Measurements from ENCODE around the gene CAMK2B.
"Not testable (repeated sequence)": the region's sequence is repeated elsewhere in the genome, so short reads cannot be mapped to it uniquely, and the experiment has no call there.

The CAMK2B gene

GRCh38 chr7:44212581-44213184 lies 112.7 kb downstream of the CAMK2B start:
- DNase-seq: no peak

GRCh38 chr7:44212018-44212417 lies 113.4 kb downstream of the CAMK2B start:
- no peak for DNase-seq

- no peak for DNase-seq
Observed at GRCh38 chr7:44211126-44211675, 114.2 kb downstream of the CAMK2B start.

- DNase-seq: no peak
Observed at GRCh38 chr7:44210107-44210506, 115.3 kb downstream of the CAMK2B start.

GRCh38 chr7:44208085-44208484 lies 117.3 kb downstream of the CAMK2B start:
- no peak for DNase-seq

- no peak for DNase-seq
Observed at GRCh38 chr7:44206008-44206407, 119.4 kb downstream of the CAMK2B start.

GRCh38 chr7:44201813-44202212 lies 123.6 kb downstream of the CAMK2B start:
- no peak for DNase-seq

GRCh38 chr7:44200699-44201461 lies 124.5 kb downstream of the CAMK2B start, which contains the start of gene YKT6:
YKT6 (plus strand) TSS chr7:44200978; CDS start chr7:44201136, 158 bp downstream.
- DNase-seq: peak; percentile 81 to 97

- DNase-seq: not testable (repeated sequence)
Observed at GRCh38 chr7:44200163-44200562, 125.2 kb downstream of the CAMK2B start.

- DNase-seq: no peak
Observed at GRCh38 chr7:44197474-44197873, 127.9 kb downstream of the CAMK2B start.

- peak; percentile 25 to 81 for DNase-seq
Observed at GRCh38 chr7:44196450-44196872, 128.9 kb downstream of the CAMK2B start.

GRCh38 chr7:44195889-44196288 lies 129.5 kb downstream of the CAMK2B start:
- peak in 1 of 2 experiments; percentile 43 for DNase-seq

GRCh38 chr7:44194562-44195145 lies 130.7 kb downstream of the CAMK2B start:
- no peak for DNase-seq

GRCh38 chr7:44194069-44194468 lies 131.3 kb downstream of the CAMK2B start:
- DNase-seq: no peak

GRCh38 chr7:44193011-44193802 lies 132.2 kb downstream of the CAMK2B start:
- no peak for DNase-seq

- no peak for DNase-seq
Observed at GRCh38 chr7:44191171-44191570, 134.2 kb downstream of the CAMK2B start.

- DNase-seq: no peak
Observed at GRCh38 chr7:44189993-44190872, 135.2 kb downstream of the CAMK2B start.

- DNase-seq: no peak
Observed at GRCh38 chr7:44189286-44189992, 136.0 kb downstream of the CAMK2B start, which contains the start of gene GCK. GCK (minus strand) TSS chr7:44189439; CDS start chr7:44188953, 486 bp downstream.

- no peak for DNase-seq
Observed at GRCh38 chr7:44188480-44189225, 136.7 kb downstream of the CAMK2B start.

All from NCI-H446 (cell line).